ENCODE results near the gene USP24.

USP24 gene

DNA sequence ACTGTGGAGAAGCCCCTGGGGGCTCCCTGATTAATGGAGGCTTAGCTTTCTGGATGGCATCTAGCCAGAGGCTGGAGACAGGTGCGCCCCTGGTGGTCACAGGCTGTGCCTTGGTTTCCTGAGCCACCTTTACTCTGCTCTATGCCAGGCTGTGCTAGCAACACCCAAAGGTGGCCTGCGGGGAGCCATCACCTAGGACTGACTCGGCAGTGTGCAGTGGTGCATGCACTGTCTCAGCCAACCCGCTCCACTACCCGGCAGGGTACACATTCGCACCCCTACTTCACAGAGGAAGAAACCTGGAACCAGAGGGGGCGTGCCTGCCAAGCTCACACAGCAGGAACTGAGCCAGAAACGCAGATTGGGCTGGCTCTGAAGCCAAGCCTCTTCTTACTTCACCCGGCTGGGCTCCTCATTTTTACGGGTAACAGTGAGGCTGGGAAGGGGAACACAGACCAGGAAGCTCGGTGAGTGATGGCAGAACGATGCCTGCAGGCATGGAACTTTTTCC, 151.0 kb downstream of the USP24 start:
- no peak for DNase-seq

DNA sequence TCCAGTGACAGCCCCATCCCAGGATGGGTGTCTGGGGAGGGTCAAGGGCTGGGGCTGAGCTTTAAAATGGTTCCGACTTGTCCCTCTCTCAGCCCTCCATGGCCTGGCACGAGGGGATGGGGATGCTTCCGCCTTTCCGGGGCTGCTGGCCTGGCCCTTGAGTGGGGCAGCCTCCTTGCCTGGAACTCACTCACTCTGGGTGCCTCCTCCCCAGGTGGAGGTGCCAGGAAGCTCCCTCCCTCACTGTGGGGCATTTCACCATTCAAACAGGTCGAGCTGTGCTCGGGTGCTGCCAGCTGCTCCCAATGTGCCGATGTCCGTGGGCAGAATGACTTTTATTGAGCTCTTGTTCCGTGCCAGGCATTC, 151.6 kb downstream of the USP24 start:
- DNase-seq = no peak

DNA sequence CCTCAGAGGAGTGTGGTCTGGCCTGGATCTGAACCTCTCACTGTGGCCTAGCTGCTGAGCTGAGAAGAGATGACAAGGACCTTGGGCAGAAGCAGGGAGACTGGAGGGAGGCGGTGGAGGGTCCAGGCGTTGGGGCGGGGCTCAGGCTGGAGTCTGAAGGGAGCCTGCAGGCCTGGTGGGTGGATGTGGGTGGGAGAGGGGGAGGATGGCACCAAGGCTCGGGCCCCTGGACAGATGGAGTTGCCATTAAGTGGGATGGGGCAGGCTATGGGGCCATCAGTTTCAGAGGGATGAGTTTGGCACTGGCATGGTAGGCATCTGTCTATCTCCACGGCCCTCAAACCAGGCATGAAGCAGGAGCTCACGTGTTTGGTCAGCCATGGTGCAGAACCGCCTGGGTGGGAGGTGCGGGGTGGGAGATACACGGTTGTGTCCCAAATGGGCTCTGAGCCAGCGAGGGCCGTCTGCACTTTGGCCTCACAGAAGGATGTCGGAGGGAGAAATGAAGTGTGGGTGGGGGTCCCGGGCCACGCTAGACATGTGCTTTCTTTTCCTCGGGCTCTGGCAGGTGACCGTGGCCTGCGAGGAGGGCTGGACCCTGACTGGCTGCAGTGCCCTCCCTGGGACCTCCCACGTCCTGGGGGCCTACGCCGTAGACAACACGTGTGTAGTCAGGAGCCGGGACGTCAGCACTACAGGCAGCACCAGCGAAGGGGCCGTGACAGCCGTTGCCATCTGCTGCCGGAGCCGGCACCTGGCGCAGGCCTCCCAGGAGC, 152.2 kb downstream of the USP24 start:
- DNase-seq = no peak

DNA sequence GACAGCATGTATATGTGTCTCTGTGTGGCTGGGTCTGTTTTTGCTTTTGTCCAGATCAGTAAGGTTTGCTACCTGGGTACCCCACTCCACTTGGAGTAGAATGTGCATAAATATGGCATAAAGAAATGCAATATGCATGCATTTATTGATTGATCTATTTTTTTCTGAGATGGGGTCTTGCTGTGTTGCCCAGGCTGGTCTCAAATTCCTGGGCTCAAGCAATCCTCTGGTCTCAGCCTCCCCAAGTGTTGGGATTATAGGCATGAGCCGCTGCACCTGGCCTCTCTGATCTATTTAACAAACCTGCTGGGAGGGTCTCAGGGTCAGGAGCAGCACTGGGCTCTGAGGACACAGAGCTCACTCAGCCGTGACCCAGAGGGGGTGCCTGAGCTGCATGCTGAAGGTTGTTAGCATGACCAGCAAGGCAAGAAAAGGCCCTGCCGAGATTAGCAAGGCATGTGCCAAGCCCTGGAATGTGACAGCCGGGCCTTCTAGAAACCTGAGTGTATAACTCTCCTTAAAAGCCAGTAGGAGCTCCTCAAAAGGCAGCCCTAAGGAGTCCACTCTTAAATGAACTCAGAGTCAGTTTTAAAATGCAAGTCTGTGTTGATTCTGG, 153.3 kb downstream of the USP24 start:
- no peak for DNase-seq

DNA sequence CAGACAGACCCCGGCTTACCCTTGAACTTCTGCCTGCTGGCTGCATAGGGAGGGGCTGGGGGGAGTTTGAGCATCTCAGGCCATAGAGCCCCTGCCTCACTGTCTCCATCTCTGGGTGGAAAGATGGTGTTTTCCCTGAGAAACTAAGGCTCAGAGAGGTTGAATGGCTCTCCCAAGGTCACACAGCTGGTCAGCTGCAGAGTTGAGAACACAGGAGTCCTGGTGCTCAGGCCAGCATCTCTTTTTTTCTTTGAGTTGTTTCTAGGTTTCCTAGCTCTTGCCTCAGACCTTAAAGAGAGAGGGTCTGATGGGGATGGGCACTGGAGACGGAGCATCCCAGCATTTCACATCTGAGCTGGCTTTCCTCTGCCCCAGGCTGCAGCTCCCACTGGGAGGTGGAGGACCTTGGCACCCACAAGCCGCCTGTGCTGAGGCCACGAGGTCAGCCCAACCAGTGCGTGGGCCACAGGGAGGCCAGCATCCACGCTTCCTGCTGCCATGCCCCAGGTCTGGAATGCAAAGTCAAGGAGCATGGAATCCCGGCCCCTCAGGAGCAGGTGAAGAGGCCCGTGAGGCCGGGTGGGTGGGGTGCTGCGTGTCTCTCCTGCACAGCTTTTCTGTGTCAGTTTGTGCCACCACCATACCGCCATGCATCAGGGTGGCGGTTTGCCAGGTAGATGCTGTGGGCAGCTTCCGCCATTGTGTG, 154.0 kb downstream of the USP24 start:
- no peak for DNase-seq

DNA sequence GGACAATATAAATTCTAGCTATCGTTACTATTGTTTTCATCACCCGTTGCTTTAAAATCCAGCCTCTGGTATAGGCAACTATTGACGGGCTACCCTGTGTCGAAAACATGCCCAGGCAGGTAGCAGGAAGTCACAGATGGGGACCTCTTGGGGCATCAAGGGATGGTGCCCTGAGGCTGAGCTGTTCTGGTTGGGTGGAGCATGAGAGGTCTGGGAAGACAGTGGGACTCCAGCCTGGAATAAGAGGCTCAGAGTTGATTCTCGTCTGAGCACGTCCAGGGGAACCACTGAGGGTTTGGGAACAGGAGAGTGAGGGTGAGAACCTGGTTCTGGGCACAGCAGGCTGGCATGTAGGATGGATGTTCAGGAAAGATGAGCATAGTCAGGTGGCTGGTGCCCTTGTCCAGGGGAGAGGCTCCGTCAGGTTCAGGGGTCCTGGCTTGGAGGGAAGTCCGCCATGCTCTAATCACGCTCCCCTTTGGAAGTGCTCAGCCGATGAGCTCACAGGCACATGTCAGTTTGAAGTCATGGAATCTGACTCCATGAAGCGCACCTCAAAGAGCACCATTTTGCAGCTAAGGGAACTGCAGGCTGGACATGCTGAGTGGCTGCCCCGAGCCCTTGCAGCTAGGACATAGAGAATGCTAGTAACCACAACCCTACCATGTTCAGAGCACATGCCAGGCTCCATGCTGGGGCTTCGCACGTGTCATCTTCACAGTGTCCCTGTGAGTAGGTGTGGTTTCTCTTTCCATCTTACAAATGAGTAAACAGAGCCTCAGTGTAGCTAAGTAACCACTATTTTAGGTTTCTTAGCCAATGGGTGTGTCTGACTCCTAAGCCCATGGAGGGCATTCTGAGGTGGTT, 154.8 kb downstream of the USP24 start:
- no peak for DNase-seq

DNA sequence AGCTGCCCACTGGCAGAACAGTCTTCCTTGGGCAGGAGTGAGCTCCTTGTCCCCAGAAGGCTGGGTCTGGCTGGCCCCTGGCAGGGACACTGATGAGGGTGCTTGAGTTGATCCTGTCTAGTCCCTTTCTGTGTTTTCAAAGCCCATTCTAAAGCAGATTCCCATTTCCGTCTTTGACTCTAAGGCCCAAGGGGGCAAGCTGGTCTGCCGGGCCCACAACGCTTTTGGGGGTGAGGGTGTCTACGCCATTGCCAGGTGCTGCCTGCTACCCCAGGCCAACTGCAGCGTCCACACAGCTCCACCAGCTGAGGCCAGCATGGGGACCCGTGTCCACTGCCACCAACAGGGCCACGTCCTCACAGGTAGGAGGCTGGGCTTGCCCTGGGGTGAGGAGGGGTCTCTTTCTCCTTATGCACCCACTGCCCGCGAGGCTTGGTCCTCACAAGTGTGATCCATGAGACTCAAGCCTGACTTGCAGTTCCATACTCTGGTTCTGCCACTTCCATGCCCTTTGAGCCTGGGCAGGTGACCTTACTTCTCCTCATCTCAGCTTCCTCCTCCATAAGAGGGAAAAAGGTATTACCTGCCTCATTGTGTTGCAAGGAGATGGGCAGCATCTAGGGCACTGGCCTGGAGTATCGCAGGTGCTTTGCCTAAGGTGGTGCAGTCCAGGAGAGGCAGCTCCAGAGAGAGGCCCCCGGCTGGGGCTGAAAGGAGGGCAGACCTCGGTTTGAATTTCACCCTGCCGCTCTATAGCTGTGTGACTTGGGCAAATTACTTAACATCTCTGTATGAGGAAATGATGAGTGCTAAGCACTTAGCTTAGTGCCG, 155.6 kb downstream of the USP24 start:
- no peak for DNase-seq

DNA sequence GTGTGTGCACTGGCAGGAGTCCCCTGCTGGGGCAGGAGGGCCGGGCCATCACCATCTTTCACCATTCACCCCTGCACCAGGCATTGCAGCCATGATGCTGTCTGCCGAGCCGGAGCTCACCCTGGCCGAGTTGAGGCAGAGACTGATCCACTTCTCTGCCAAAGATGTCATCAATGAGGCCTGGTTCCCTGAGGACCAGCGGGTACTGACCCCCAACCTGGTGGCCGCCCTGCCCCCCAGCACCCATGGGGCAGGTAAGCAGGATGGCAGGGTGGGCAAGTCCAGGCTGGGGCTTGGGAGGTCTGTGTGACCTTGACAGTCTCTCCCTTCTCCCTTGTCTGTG, 157.2 kb downstream of the USP24 start:
- DNase-seq = no peak

DNA sequence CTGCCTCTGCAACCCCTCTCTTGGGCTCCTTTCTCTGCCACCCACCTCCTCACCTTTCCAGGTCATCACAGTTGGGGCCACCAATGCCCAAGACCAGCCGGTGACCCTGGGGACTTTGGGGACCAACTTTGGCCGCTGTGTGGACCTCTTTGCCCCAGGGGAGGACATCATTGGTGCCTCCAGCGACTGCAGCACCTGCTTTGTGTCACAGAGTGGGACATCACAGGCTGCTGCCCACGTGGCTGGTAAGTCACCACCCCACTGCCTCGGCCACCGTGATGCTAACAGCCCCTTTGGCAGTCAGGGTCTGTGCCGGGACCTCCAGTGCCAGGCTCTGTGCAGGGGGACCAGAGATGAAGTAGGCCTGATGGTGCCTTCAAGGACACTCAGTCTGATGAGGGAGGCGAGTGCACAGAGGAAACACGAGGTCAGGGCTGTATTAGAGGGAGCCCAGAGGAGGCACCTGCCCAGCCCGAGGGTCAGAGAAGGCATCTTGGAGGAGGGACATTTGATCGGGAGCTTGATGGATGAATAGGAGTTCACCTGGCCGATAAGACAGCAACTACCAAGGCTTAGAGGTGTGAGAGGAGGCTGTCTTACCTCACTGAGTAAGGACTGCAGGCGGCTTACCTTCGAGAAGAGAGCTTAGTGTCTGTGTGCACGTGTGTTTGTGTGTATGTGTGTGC, 157.8 kb downstream of the USP24 start:
- DNase-seq = no peak

DNA sequence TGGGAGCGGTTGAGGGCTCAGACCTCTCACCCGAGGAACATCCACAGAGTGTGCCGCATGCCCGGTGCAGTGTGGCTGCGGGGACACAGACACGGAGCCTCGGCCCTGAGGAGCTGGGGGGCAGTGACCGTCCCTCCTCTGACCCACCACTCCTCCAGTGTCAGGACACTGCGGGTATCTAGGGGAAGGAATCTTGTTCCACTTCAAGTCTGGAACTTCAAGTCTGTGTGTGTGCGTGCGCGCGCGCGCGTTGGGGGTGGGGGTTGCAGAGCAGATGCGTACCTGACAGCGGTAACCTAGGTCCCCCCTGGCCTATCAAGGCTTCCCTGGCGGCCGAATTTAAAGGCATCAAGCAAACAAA, 158.6 kb downstream of the USP24 start:
- no peak for DNase-seq

DNA sequence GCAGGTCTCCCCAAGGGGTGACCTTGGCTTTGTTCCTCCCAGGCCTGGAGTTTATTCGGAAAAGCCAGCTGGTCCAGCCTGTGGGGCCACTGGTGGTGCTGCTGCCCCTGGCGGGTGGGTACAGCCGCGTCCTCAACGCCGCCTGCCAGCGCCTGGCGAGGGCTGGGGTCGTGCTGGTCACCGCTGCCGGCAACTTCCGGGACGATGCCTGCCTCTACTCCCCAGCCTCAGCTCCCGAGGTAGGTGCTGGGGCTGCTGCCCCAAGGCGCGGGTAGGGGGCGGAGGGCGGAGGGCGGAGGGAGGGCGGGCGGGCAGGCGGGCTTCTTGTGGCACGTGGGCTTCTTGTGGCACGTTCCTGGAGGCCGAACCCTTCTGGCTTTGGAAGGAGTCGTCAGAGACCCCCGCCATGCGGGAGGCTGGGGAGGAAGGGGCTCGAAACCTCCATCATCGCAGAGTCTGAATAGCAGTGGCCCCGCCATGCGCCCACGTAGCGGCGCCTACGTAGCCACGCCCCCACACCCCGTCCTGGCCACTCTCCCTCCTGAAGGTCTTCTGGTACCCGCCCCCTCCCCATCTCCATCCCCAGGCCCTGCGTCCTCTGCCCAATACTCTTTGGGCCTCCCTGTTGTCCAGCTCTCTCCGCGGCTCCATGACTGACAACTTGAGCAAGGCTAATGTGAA, 159.1 kb downstream of the USP24 start:
- no peak for DNase-seq

DNA sequence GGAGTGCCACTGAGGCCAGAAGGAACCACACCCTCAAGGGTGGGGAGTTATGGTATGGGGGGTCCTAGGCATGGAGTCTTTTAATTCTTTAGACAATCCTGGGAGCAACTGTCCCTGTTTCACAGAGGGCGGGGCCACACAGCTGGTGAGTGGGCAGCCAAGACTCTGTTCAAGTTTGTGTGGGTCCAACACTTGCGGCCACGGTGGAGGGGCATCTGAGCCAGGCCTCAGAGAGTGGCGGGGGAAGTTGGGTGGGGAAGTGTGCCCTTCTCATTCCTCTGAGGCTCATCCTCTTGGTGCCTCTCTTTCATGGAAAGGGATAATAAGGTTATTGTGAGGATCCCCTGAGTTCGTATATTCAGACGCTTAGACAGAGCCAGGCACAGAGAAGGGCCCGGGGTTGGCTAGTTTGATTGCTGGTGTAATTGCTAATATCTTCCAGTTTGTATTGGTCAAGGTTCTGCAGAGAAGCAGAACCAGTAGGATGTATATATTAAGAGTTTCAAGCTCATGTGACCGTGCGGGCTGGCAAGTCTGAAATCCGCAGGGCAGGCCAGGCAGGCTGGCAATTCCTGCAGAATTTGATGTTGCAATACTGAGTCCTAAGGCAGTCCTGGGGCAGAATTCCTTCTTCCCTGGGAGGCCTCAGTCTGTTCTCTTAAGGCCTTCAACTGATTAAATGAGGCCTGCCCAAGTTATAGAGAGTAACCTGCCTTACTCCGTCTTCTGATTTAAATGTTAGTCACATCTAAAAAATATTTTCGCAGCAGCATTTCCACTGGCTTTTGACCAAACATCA, 159.9 kb downstream of the USP24 start:
- no peak for DNase-seq

DNA sequence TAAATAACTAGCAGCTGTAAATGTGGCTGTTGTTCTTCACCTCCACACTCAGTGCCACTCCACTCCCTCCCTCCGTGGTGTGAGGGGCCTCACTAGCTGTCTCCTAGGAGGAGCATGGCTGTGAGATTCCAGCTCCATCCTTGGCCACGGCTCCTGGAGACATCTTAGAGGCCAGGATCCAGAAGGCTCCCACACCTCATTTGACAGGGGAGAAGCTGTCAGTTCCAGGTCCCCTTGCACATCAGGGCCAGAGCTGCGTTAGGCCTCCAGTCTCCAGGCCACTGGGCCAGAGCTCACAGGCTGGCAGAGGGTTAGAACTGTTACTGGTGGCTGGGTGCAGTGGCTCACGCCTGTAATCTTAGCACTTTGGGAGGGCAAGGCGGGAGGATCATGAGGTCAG, 160.8 kb downstream of the USP24 start:
- no peak for DNase-seq

DNA sequence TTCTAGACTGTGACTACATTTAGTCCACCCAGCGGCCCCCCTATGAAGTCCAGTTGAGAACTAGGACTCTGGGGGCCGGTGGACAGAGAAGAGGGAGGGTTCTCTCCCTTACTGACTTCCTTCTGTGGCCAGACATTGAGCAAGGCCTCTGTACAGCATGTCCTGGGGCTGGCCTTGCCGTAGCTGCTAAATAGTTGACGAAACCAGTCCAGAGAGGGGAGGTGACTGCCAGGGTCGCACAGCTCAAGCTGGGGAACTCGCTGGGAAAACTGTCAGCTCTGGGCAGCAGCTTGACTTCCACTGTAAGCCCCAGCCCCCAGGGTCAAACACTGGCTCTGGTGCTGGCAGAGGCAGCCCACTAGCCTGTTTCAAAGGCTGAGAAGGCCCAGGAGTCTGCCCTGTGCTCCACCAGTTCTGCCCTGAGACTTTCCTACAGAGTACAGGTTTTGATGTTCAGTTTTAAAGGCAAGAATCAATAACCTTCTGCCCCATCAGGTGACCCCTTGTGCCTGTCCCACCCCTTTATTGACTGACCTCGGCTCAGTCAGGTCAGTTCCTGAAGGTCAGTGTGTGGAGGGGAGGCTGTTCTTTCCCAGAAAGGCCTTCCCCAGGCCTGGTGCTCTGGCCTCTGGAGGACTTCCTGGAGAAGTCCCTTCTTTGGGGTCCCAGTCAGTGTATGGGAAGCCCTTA, 161.8 kb downstream of the USP24 start:
- no peak for DNase-seq

DNA sequence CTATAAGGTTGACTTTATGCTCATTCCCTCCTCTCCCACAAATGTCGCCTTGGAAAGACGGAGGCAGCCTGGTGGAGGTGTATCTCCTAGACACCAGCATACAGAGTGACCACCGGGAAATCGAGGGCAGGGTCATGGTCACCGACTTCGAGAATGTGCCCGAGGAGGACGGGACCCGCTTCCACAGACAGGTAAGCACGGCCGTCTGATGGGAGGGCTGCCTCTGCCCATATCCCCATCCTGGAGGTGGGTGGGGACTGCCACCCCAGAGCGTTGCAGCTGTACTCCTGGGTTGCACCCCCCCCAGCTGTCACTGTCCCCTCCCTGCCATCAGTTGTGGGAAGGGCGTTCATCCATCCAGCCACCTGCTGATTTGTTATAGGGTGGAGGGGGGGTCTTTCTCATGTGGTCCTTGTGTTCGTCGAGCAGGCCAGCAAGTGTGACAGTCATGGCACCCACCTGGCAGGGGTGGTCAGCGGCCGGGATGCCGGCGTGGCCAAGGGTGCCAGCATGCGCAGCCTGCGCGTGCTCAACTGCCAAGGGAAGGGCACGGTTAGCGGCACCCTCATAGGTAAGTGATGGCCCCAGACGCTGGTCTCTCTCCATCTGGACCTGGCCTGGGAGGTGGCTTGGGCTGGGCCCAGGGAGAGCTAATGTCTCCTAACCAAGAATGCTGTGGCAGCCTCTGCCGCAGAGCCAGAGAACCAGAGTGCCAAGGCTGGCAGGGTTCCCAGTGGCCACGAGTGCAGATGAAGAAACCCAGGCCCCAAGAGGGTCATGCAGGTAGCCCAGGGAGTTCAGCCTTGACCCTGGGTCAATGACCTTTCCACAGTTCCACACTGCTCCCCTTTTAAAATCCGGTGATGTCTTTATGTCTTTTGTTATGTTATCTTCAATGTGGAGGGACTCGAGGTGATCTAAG, 162.7 kb downstream of the USP24 start:
- DNase-seq = no peak

DNA sequence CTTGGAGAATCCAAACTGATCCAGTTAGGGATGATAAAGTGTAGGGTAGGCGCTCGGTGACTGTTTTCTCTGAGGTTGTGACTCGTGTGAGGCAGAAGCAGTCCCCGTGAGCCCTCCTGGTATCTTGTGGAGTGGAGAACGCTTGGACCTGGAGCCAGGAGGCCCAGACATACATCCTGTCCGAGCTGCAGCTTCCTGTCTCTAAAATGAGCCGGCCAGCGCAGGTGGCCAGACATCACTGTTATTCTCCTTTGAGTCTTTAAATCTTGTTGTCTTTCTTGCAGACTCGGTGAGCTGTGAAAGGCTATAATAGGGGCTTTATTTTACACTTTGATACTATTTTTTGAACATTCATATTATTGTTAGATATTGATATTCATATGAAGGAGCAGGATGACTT, 163.5 kb downstream of the USP24 start:
- DNase-seq = no peak

DNA sequence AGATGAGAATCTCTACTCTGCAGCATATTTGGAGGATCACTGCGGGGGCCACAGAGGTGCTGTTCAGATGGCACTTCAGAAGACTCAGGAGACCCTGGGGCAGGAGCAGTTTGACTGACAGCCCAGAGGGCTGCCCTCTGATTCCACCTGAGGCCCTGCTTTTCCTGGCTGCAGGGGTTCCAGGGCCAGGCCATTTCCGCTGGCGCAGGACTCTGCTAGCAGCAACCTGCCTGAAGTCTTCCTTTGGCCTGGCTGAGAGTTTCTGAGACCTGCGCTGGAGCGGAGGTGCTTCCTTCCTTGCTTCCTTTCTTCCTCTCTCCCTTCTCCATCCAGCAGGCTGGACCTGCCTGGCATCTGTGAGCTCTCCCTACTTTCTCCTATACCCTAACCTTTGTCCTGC, 164.0 kb downstream of the USP24 start:
- no peak for DNase-seq

DNA sequence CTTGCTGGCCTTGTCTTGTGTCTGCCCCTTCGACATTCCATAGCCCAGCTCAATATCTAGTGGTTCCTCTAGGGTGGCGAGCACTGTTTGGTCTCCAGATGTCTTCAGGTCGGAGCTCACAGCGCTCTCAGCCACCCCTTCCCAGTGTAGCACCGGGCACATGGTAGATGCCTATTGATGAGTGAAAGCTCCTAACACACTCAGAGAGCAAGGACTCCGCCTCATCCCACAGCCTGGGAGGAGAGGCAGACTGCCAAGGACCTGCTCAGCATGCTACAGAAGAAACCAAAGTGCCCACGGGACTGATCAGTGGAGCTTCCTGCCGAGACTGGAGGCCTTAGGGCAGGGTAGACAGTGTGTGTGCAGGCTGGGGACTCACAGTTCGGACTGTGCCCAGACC, 164.9 kb downstream of the USP24 start:
- no peak for DNase-seq

DNA sequence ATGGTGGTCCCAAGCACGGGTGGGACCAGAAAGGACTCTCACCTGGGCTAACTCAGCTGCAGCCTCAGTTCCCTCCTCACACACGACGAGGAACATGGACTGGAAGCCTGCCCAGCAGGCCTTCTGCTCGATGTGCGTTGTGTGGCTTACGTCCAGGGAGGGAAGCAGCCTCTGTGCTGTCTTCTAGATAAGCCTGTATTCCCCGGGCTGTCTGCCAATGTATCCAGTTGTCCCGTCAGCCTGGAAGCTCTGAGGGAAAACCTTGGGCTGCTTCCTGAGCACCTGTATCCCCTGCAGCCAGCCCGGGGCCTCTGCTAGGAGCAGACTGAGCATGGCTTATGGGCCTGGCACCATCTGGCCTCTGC, 165.3 kb downstream of the USP24 start:
- DNase-seq = no peak

Measured in CD4-positive, alpha-beta T cell treated with Interleukin-17A for 1 hour (primary cell).